HG03354 (cell line): ENCODE data around the gene EML4.

Experiments
- ATAC-seq: cut with Tn5 transposase; IDR thresholded peaks from one replicate; pipeline ENCODE4 v1.9.1; 2021; ENCODE audit warnings: mild to moderate bottlenecking; ENCODE audit not compliant: unreplicated experiment, poor library complexity, severe bottlenecking

EML4 gene

DNA sequence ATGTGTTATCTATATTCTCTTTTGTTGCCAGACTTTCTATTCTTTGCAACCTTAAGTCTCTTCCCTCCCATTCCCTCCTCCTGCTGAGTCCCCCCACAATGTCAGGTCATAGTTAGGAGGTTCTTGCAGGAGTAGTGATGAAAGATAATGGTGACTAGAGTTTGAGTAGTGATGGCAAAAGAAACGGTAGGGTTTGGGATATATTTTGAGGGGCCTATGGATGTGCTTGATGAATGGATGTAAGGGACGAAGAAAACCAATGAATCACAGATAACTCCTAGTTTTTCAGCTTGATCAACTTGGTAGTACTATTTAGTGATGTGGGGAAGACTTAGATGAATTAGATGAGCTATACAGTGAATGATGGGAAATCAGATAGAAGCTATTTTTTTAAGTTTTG, 21.0 kb downstream of the EML4 start:
- ATAC-seq: no peak

DNA sequence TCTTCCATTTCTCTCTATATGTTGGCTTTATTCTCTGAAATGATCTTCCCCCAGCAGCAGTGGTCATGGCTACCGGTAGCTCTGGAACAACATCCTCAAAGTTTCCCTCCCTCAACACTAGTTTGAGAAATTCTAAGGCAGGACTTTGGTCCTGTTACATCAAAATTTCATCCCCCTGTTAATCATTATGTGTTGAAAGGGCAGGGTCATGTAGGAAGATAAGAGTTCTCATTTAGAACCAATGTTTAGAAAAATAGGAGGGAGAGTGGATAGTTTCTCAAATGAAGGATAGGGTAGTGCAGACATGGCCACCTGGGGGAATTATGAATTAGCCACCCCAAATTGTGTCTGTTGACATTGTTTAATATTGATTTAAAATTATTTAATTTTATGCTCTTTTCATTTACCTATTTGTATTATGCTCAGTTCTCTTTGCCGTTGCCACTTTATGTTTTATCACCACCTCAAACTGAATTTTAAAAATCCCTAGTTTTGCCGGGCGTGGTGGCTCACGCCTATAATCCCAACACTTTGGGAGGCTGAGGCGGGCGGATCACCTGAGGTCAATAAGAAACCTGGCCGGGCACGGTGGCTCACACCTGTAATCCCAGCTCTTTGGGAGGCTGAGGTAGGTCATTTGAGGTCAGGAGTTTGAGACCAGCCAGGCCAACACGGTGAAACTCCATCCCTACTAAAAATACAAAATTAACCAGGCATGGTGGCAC, 22.3 kb downstream of the EML4 start:
- no peak for ATAC-seq

DNA sequence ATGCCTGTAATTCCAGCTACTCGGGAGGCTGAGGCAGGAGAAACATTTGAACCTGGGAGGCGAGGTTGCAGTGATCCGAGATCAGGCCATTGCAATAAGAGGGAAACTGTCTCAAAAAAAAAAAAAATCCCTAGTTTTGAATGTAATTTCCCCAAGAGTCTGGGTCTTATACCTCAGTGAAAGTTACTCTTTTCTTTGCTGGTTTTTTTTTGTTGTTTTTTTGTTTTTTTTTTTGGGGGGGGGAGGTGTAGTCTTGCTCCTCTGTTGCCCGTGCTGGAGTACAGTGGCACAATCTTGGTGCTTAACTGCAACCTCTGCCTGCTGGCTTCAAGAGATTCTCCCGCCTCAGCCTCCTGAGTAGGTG, 22.8 kb downstream of the EML4 start:
- ATAC-seq: no peak

DNA sequence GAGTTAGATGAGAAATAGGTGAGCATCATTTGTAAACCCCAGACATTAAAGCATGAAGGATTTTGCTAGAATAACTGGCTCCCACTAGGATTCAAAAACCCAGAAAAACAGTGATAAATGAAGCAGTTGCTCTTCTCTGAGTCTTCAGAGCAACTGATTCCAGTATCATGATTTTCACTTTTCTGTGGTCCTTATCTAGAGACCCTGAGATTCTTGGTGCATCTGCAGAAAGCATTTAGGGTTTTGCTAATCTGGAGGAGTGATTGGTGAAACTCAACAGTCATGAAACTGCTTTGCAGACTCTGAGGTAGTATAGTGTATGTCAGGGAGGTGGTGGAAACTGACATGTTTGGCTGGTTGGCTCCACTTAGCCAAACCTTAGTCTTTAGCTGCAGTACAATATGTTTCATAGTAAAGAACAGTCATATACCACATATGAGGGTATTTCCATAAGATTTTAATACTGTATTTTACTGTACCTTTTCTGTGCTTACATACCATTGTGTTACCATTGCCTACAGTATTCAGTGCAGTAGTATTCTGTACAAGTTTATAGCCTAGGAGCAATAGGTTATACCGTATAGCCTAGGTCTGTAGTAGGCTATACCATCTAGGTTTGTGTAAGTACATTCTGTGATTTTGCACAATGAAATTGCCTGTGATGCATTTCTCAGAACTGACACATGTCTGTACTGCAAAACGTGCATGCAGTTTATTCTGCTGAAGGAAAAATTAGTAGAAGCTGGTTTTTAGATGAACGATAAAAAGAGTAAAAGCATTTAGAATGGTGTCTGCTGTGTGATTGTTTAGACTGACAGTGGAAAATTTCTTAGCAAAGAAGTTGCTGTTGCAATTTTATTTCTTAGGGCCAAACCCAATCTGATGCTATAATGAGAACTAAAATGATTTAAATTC, 23.8 kb downstream of the EML4 start:
- ATAC-seq: no peak

DNA sequence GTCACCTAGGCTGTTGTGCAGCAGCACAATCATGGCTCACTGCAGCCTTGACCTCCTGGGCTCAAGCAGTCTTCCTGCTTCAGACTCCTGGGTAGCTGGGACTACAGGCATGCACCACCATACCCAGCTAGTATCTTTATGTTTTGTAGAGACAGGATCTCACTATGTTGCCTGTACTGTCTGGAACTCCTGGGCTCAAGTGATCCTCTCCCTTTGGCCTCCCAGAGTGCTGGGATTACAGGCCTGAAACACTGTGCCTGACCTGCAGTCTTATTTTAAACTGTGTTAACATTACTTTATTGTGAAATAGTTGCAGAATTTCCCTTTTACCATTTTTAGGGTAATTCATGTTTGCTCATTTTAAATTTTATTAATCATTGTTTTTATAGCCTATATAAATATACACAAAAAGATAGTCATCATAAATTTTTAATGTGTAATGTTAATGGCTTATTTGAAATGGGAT, 24.6 kb downstream of the EML4 start:
- ATAC-seq: no peak

DNA sequence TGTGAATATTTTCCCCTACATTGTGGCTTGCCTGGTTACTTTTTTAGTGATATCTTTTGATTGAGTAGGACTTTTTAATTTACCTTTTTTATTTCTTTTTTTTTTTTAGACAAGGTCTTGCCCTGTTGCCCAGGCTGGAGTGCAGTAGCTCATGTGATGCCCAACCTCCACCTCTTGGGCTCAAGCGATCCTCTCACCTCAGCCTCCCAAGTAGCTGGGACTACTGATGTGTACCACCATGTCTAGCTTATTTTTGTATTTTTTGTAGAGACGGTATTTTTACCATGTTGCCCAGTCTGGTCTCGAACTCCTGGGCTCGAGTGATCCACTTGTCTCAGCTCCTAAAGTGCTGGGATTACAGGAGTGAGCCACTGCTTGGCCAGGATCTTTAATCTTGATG, 25.3 kb downstream of the EML4 start:
- ATAC-seq: no peak

DNA sequence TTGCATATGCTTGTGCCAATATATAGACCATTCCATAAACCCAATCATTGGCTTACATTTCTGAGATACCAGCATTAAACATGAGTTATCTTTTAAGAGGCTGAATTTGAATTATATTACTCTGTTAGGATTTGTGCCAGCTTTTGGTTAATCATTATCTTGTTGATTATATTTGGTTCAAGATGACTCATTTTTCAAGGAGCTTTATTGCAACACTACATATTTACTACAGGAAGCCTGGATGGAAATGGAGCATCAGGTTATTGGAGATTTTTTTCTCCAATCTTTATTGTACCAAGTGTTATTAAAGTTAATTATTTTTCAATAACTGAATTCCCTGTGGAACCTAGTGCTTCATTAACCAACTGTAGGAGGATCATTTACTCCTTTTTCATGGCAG, 26.4 kb downstream of the EML4 start:
- no peak for ATAC-seq

DNA sequence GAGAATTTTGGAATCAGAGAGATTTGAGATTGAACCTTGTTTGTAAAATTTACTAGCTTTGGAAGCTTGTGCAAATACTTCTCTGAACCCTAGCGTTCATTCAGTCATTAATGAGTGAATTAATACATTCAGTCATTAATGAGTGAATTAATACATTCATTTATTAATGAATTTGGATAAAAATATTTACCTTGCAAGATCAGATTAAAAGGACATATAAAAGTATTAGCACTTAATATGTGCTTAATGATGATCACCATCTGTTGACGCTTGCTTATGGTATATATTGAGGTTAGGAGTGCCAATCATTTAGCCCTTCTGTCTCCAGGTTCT, 26.9 kb downstream of the EML4 start:
- ATAC-seq: no peak

DNA sequence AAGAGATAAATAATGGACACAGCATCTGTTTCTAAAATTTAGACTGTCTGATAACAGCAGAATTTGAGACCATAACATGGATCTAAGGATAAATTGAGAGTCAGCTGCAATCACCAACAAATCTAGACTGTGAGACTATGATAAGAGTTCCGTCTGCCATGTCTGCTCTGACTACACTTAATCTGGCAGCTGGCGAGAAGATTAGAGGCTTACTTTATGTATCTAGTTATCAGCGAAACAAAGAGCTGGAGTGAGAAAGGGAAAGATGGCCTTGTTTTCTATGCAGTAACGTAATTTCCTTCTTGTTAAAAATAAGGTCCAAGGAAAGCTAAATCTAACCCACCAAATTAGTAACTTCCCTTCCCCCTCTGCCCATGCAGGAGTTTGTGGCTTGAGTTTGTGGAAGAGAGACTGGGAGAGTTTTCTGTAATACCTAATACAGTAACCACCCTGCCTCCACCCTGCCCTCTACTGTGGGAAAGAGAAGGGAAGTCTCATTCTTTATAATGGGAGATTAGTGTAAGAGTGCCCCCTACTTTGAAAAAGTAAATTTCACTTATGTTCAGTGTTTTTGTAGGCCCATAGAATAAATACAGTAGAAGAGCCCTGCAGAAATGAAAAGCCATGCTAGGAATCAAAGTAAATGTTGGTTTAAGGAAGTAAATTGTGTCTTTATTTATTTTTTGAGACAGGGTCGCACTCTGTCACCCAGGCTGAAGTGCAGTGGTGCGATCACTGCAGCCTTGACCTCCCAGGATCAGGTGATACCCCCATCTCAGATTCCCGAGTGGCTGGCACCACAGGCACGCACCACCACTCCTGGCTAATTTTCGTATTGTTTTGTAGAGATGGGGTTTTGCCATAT, 27.5 kb downstream of the EML4 start:
- ATAC-seq: peak; percentile 71

DNA sequence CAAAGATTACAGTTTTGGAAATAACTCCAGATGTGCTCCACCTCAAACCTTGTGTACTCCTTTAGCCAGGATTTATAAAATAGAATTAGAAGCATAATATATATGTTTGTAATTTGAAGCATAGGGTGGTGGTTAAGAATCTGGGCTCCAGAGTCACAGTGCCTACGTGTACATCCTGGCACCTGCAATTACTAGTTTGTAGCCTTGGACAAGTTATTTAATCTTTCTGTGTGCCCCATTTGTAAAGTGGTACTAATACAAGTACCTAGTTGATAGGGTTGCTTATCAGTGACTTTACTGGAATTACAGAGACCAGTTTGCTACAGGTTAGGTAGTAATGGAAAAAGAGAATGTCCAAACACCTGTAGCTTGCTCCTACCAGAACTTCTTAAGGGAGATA, 28.6 kb downstream of the EML4 start:
- no peak for ATAC-seq

DNA sequence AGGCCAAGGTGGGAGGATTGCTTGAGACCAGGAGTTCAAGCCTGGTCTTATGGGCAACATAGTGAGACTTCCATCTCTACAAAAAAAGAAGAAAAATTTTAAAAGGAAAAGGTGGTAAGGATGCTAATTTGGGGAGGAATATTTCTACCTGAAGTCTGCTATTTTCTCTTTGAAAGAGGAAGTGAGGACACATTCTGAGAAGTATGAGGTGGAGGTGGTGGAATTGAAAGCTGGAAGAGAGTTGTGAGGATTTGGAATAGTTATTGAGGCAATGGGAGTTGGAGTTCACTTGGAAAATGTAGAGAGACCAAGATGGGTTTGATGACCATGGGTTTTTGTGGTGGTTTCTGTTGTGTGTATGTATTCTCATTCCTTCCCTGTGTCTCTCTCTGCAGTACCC, 29.3 kb downstream of the EML4 start:
- no peak for ATAC-seq

DNA sequence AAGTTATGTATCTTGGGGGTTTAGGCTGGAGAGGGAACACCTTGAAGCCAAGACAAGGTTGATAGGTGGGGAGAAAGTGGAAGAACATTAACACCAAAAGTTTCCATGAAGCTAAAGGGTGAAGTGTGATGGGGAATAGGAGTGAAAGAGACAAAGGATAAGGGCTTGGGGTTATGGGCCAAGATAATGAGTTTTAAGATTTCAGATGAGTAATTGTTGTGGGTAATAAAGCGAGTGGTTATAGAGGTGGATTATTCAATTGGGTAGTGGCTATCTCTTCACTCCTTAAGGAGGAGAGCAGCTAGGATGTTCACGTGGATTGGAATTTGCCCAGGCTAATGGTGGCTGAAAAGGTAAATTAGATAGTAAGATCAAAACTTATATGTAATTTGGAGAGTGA, 29.8 kb downstream of the EML4 start:
- no peak for ATAC-seq

DNA sequence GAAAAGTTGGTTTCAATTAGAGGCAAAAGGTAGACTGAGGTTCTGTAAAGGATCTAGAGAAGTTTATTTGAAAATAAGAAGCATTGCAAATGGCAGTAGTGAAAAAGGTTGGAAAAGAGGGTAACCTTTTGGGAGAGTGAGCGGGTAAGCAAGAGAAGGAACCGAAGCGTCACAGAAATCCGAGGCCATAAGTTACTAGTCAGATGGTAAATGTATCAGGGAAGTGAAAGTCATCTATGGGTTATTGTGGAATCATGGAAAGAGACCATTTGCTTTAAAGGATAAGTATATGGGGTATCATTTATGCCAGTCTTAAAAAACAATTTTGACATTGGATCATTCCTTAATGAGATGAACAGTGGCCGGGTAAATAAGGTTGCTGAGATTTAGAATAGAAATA, 30.5 kb downstream of the EML4 start:
- no peak for ATAC-seq

DNA sequence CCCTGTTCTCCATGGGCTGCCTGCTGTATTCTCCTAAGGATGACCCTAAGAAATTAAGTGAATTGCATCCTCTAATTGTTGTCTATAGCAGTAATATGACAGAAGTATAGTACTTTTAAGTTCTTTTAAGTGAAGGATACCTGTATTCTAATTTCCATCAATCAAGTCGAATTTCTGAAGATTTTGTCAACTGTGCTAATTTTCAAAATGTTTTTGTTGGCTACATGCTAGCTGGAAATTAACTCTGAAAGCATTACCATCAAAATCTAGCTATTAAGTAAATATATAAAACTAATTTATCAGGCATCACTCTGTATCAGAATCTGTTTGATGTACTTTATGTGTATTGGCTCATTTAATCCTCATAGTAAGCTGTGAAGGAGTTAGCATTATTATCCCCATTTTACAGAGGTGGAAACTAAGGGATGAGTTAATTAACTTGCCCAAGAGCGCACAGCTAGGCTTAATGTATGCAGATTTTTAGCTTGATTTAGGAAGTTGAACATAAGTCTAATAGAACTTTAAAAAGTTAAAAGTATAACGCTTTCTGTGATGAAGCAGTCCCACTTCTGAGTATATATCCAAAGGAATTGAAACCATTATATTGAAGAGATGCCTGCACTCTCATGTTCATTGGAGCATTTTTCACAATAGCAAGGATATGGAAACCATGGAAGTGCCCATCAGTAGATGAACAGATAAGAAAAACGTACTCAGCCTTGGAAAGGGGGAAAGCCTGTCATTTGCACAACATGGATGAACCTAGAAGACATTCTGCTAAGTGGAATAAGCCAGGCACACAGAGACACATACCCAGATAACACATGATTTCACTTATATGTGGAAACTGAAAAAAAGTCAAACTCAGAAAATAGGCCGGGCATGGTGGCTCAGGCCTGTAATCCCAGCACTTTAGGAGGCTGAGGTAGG, 32.0 kb downstream of the EML4 start:
- ATAC-seq: no peak

DNA sequence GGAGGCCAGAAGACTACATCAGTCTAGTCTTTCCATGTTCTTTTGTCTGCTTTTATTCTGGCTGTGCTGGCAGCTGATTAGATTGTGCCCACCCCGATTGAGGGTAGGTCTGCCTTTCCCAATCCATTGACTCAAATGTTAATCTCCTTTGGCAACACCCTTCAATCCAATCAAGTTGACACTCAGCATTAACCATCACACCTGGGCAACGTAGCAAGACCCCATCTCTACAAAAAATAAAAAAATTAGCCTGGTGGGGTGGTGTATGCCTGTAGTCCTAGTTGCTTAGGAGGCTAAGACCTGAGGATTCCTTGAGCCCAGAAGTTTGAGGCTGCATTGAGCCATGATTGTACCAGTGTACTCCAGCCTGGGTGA, 33.5 kb downstream of the EML4 start:
- ATAC-seq: no peak

DNA sequence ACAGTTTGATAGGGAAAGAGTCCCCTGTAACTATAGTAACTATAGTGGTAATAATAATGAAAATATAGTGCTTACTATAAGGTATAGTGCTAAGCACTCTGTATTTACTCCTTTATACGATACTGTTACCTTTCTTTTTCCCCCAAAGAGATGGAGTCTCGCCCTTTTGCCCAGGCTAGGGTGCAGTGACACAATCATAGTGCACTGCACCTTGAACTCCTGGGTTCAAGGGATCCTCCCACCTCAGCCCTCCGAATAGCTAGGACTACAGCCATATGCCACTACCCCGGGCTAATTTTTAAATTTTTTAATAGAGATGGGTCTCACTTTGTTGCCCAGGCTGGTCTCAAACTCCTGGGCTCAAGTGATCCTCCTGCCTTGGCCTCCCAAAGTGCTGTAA, 34.6 kb downstream of the EML4 start:
- no peak for ATAC-seq

DNA sequence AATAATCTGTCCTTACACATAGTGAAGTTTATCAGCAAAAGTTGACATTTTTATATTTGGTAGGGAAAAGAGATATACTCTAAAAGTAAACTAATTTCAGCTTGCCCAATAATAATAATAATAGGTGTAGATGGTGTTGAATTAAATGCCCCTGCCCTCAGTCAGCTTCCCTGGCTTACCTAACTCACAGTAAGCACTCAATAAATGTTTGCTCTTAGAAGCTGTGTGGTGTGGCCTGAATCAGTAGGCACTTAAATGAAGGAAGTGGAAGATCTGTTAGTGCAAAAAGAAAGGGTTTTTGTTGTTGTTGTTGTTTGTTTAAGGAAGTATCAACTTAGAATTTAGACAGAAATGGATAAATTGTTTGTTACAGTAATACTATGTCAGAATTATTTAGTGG, 36.2 kb downstream of the EML4 start:
- no peak for ATAC-seq

DNA sequence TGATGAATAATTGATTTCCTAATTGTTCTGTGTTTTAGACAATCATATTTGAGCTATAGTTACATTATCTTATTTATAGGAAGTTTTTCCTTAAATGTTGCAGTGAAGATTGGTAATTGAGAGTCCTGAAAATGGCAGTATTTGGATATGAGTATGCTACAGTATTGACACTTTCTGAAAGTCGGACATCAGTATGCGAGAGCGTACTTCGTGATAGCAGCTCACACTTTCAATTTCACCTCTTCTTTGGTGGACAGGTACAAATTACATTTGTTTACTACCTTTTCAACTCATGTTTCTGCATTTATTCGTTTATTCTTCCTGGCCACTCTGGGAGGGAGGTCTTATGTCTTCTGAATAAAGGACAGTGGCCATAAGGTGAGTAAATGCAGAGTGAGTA, 38.7 kb downstream of the EML4 start:
- no peak for ATAC-seq

DNA sequence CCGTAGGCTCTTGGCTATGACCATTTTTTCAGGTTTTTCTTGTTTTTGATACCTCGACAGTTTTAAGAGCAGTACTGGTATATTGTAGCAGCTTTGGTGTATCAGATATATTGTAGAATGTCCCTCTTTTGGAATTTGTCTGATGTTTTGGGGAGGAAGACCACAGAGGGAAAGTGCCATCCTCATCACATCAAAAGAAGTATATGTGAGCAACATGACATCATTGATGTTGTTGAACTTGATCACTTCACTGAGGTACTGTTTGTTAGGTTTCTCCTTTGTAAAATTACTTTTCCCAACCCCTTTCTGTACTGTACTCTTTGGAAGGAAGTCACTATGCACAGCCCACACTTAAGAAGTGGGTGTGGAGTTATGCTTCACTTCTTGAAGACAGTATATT, 41.0 kb downstream of the EML4 start:
- no peak for ATAC-seq
